WERI-Rb-1 (cell line): ENCODE results near the gene CKAP4.

ENCODE experiments used
- DNase-seq: peaks from one replicate; pipeline ENCODE4 v3.0.0-alpha.2; 2020
- H3K27ac ChIP-seq: fragments of 250-450 bp; sonication (Bioruptor Pico); 2 replicates; pipeline ENCODE4 v1.5.1; 2020; ENCODE audit warnings: mild to moderate bottlenecking, moderate library complexity
- H3K27me3 ChIP-seq: fragments of 250-450 bp; sonication (Bioruptor Pico); 2 replicates; pipeline ENCODE4 v1.5.1; 2021; ENCODE audit warnings: mild to moderate bottlenecking, low read depth, moderate library complexity; ENCODE audit not compliant: insufficient read depth, severe bottlenecking
- H3K36me3 ChIP-seq: fragments of 250-450 bp; sonication (Bioruptor Pico); 2 replicates; pipeline ENCODE4 v1.5.1; 2020; ENCODE audit warnings: mild to moderate bottlenecking, moderate library complexity
- H3K4me3 ChIP-seq: 2 replicates; pipeline ENCODE4 v1.5.1; 2011; ENCODE audit warnings: low read depth, mild to moderate bottlenecking, control low read depth, low read length
- H3K9me3 ChIP-seq: fragments of 250-450 bp; sonication (Bioruptor Pico); 2 replicates; pipeline ENCODE4 v1.5.1; 2021; ENCODE audit warnings: mild to moderate bottlenecking, moderate library complexity; ENCODE audit not compliant: severe bottlenecking
- CTCF ChIP-seq: IDR thresholded peaks from 2 replicates; pipeline ENCODE4 v1.5.1; 2011; ENCODE audit warnings: low read depth, mild to moderate bottlenecking, control low read depth, inconsistent platforms, low read length

CKAP4 gene

GRCh38 chr12:106247674-106248311 is at the start of gene CKAP4:
Gene CKAP4, minus strand, starts transcription at chr12:106248020. Its CDS starts 169 bp downstream, at chr12:106247851.
- Histone ChIP-seq H3K27me3 (no peaks in the 10 kb centered on the region), H3K4me3 (peak within 1 kb of the TSS; percentile 72), H3K9me3 (no peaks in the 10 kb centered on the region), H3K36me3 (peaks cover 11% of the 10 kb centered on the region), H3K27ac (peak within 1 kb of the TSS; percentile 68)
- DNase-seq: peak; percentile 71
- no peak for TF ChIP-seq CTCF

GRCh38 chr12:106297075-106297474 is 49.3 kb upstream of the CKAP4 start:
- no peak for DNase-seq
- H3K4me3 ChIP-seq: no peak overlapping the region
- no peak overlapping the region for H3K27ac ChIP-seq
- no peaks in the 10 kb centered on the region for H3K27me3 ChIP-seq
- H3K9me3 ChIP-seq: no peaks in the 10 kb centered on the region
- no peaks in the 10 kb centered on the region for H3K36me3 ChIP-seq
- TF ChIP-seq CTCF: no peak

GRCh38 chr12:106296179-106296877 is 48.5 kb upstream of the CKAP4 start:
- Histone ChIP-seq H3K9me3 (no peaks in the 10 kb centered on the region), H3K4me3 (no peak overlapping the region), H3K27ac (no peak overlapping the region), H3K27me3 (no peaks in the 10 kb centered on the region), H3K36me3 (no peaks in the 10 kb centered on the region)
- no peak for TF ChIP-seq CTCF
- DNase-seq: no peak

GRCh38 chr12:106292339-106292738 is 44.5 kb upstream of the CKAP4 start:
- H3K4me3 ChIP-seq: no peak overlapping the region
- no peaks in the 10 kb centered on the region for H3K36me3 ChIP-seq
- no peak overlapping the region for H3K27ac ChIP-seq
- no peaks in the 10 kb centered on the region for H3K9me3 ChIP-seq
- TF ChIP-seq CTCF: no peak
- H3K27me3 ChIP-seq: no peaks in the 10 kb centered on the region
- no peak for DNase-seq

- DNase-seq: no peak
- no peak overlapping the region for H3K4me3 ChIP-seq
- H3K27me3 ChIP-seq: no peaks in the 10 kb centered on the region
- no peak overlapping the region for H3K27ac ChIP-seq
- H3K36me3 ChIP-seq: no peaks in the 10 kb centered on the region
- no peak for TF ChIP-seq CTCF
- no peaks in the 10 kb centered on the region for H3K9me3 ChIP-seq
Observed at GRCh38 chr12:106291342-106291741, 43.5 kb upstream of the CKAP4 start.
